HL-60 (cell line): ENCODE measurements around the gene VPS41.

Experiments used
- CTCF ChIP-seq: IDR thresholded peaks from one replicate; pipeline ENCODE4 v1.5.1; 2011; ENCODE audit warnings: low read length, control low read depth, inconsistent platforms; ENCODE audit not compliant: insufficient read depth
- POLR2AphosphoS5 ChIP-seq: IDR thresholded peaks from 2 replicates; pipeline ENCODE4 v1.6.1; 2012; ENCODE audit warnings: low read depth

- TF ChIP-seq CTCF (no peak), POLR2AphosphoS5 (no peak)
These were observed 41.3 kb upstream of the VPS41 start for GRCh38 chr7:38950309-38950708.
